ENCODE data around the gene OAS2.

The OAS2 gene

GRCh38 chr12:112978163-112979040, at the start of gene OAS2:
Gene OAS2 (plus strand): TSS chr12:112978519. CDS start chr12:112978609, 90 bp downstream.
- no peak for FAIRE-seq

GRCh38 chr12:112928978-112929377, 49.3 kb upstream of the OAS2 start:
- FAIRE-seq (no peak), DNase-seq (ENCODE audit: low spot score) (no peak)

More at GRCh38 chr12:112978163-112979040, at the start of gene OAS2:
- no peak for DNase-seq (ENCODE audit: low spot score)

GRCh38 chr12:112929715-112930114, 48.6 kb upstream of the OAS2 start:
- DNase-seq (ENCODE audit: low spot score) (no peak), FAIRE-seq (no peak)

GRCh38 chr12:112930350-112930749, 48.0 kb upstream of the OAS2 start:
- FAIRE-seq (no peak), DNase-seq (ENCODE audit: low spot score) (no peak)

- no peak for FAIRE-seq
Measured at GRCh38 chr12:112932485-112933128, 45.7 kb upstream of the OAS2 start.

GRCh38 chr12:112933129-112933505, 45.2 kb upstream of the OAS2 start:
- FAIRE-seq (no peak), DNase-seq (ENCODE audit: low spot score) (no peak)

More at GRCh38 chr12:112932485-112933128, 45.7 kb upstream of the OAS2 start:
- no peak for DNase-seq (ENCODE audit: low spot score)

- DNase-seq (ENCODE audit: low spot score): no peak
- no peak for FAIRE-seq
Measured at GRCh38 chr12:112936264-112936663, 42.1 kb upstream of the OAS2 start.

- no peak for FAIRE-seq
- no peak for DNase-seq (ENCODE audit: low spot score)
Measured at GRCh38 chr12:112936927-112937326, 41.4 kb upstream of the OAS2 start.

GRCh38 chr12:112937741-112938719, 40.3 kb upstream of the OAS2 start, which contains the start of gene OAS3:
Gene OAS3 (plus strand): TSS chr12:112938474. CDS start chr12:112938531, 57 bp downstream.
- DNase-seq (ENCODE audit: low spot score) (peak; percentile 76), FAIRE-seq (no peak)

GRCh38 chr12:112938751-112939150, 39.6 kb upstream of the OAS2 start:
- DNase-seq (ENCODE audit: low spot score) (no peak), FAIRE-seq (no peak)

- FAIRE-seq: no peak
Measured at GRCh38 chr12:112939761-112940381, 38.4 kb upstream of the OAS2 start.

GRCh38 chr12:112941528-112942335, 36.6 kb upstream of the OAS2 start:
- FAIRE-seq (no peak), DNase-seq (ENCODE audit: low spot score) (no peak)

More at GRCh38 chr12:112939761-112940381, 38.4 kb upstream of the OAS2 start:
- no peak for DNase-seq (ENCODE audit: low spot score)

GRCh38 chr12:112942572-112942971, 35.7 kb upstream of the OAS2 start:
- DNase-seq (ENCODE audit: low spot score): no peak
- FAIRE-seq: no peak

- DNase-seq (ENCODE audit: low spot score) (no peak), FAIRE-seq (no peak)
Measured at GRCh38 chr12:112944024-112944690, 34.2 kb upstream of the OAS2 start.

GRCh38 chr12:112945515-112945914, 32.8 kb upstream of the OAS2 start:
- DNase-seq (ENCODE audit: low spot score) (no peak), FAIRE-seq (no peak)

- FAIRE-seq (no peak), DNase-seq (ENCODE audit: low spot score) (no peak)
Measured at GRCh38 chr12:112946236-112947000, 31.9 kb upstream of the OAS2 start.

- FAIRE-seq (no peak), DNase-seq (ENCODE audit: low spot score) (no peak)
Measured at GRCh38 chr12:112947314-112947713, 31.0 kb upstream of the OAS2 start.

- DNase-seq (ENCODE audit: low spot score) (no peak), FAIRE-seq (no peak)
Measured at GRCh38 chr12:112947761-112948160, 30.6 kb upstream of the OAS2 start.

GRCh38 chr12:112948806-112949205, 29.5 kb upstream of the OAS2 start:
- no peak for FAIRE-seq
- DNase-seq (ENCODE audit: low spot score): no peak
